HUES64 (cell line): ENCODE data around the gene PRXL2A.

ENCODE experiments used
- H3K27ac ChIP-seq: 2 replicates; pipeline ENCODE4 v1.7.0; 2013; ENCODE audit warnings: low read depth, low read length, inconsistent platforms
- H3K27me3 ChIP-seq: 2 replicates; pipeline ENCODE4 v1.6.1; 2013; ENCODE audit warnings: mild to moderate bottlenecking, low read length; ENCODE audit not compliant: insufficient read depth
- H3K36me3 ChIP-seq: 2 replicates; pipeline ENCODE4 v1.6.1; 2013; ENCODE audit warnings: mild to moderate bottlenecking, low read length; ENCODE audit not compliant: insufficient read depth
- H3K4me1 ChIP-seq: 2 replicates; pipeline ENCODE4 v1.6.1; 2013; ENCODE audit warnings: mild to moderate bottlenecking, low read length, moderate library complexity; ENCODE audit not compliant: insufficient read depth
- H3K4me3 ChIP-seq: 2 replicates; pipeline ENCODE4 v1.5.1; 2013; ENCODE audit warnings: mild to moderate bottlenecking, low read length, moderate library complexity
- H3K9ac ChIP-seq: 2 replicates; pipeline ENCODE4 v1.6.1; 2013; ENCODE audit warnings: mild to moderate bottlenecking, low read depth, low read length
- H3K9me3 ChIP-seq: 2 replicates; pipeline ENCODE4 v1.6.1; 2013; ENCODE audit warnings: low read depth, low read length; ENCODE audit not compliant: insufficient read depth
- WGBS: fragments of 150-250, 120-280 bp; methylation state at CpG from one replicate; pipeline ENCODE4 v1.1.7; 2013; ENCODE audit warnings: missing lambda C conversion rate; 5-methylcytosine and 5-hydroxymethylcytosine counted together

PRXL2A gene

GRCh38 chr10:80444646-80445319 is 36.4 kb downstream of the PRXL2A start:
- H3K9ac ChIP-seq = no peak overlapping the region
- no peaks in the 10 kb centered on the region for H3K4me1 ChIP-seq
- no peaks in the 10 kb centered on the region for H3K27me3 ChIP-seq
- no peak overlapping the region for H3K27ac ChIP-seq
- no peaks in the 10 kb centered on the region for H3K36me3 ChIP-seq
- H3K9me3 ChIP-seq = no peaks in the 10 kb centered on the region
- 33% methylated on average over 11 of the region's 11 CpGs for WGBS
- no peak overlapping the region for H3K4me3 ChIP-seq

- no peaks in the 10 kb centered on the region for H3K4me1 ChIP-seq
These were observed 39.3 kb downstream of the PRXL2A start for GRCh38 chr10:80447436-80448190.

GRCh38 chr10:80448209-80448942 is 40.0 kb downstream of the PRXL2A start:
- H3K4me3 ChIP-seq = no peak overlapping the region
- WGBS = 99% methylated on average over 4 of the region's 4 CpGs
- H3K9ac ChIP-seq = no peak overlapping the region
- H3K9me3 ChIP-seq = no peaks in the 10 kb centered on the region
- no peaks in the 10 kb centered on the region for H3K4me1 ChIP-seq
- no peaks in the 10 kb centered on the region; the same call in 1 of the 2 replicates for H3K27me3 ChIP-seq
- no peaks in the 10 kb centered on the region for H3K36me3 ChIP-seq
- no peak overlapping the region for H3K27ac ChIP-seq

More at GRCh38 chr10:80447436-80448190, 39.3 kb downstream of the PRXL2A start:
- H3K4me3 ChIP-seq = no peak overlapping the region
- H3K9me3 ChIP-seq = no peaks in the 10 kb centered on the region
- no peaks in the 10 kb centered on the region; the same call in 1 of the 2 replicates for H3K27me3 ChIP-seq
- no peaks in the 10 kb centered on the region for H3K36me3 ChIP-seq
- 80% methylated on average over 6 of the region's 7 CpGs for WGBS
- no peak overlapping the region for H3K27ac ChIP-seq
- H3K9ac ChIP-seq = no peak overlapping the region

GRCh38 chr10:80449520-80449919 is 41.2 kb downstream of the PRXL2A start:
- H3K4me1 ChIP-seq = no peaks in the 10 kb centered on the region
- H3K27me3 ChIP-seq = no peaks in the 10 kb centered on the region; the same call in none of the 2 replicates
- H3K9me3 ChIP-seq = no peaks in the 10 kb centered on the region
- no peaks in the 10 kb centered on the region for H3K36me3 ChIP-seq
- H3K9ac ChIP-seq = no peak overlapping the region
- WGBS = 94% methylated on average over 2 of the region's 2 CpGs
- H3K27ac ChIP-seq = no peak overlapping the region
- no peak overlapping the region for H3K4me3 ChIP-seq

- Histone ChIP-seq H3K27me3 (peaks cover 9% of the 10 kb centered on the region), H3K9ac (no peak overlapping the region), H3K36me3 (no peaks in the 10 kb centered on the region), H3K4me1 (peaks cover 8% of the 10 kb centered on the region; the same call in 1 of the 2 replicates), H3K27ac (no peak overlapping the region), H3K4me3 (no peak overlapping the region), H3K9me3 (no peaks in the 10 kb centered on the region)
- WGBS = 100% methylated on average over 1 of the region's 1 CpG
These were observed 42.8 kb downstream of the PRXL2A start for GRCh38 chr10:80451132-80451531.

GRCh38 chr10:80452069-80452468 is 43.7 kb downstream of the PRXL2A start:
- H3K4me1 ChIP-seq = peaks cover 8% of the 10 kb centered on the region; the same call in 1 of the 2 replicates

GRCh38 chr10:80452640-80453039 is 44.3 kb downstream of the PRXL2A start:
- no peaks in the 10 kb centered on the region for H3K9me3 ChIP-seq
- H3K9ac ChIP-seq = no peak overlapping the region
- peaks cover 8% of the 10 kb centered on the region; the same call in 1 of the 2 replicates for H3K4me1 ChIP-seq
- H3K27ac ChIP-seq = no peak overlapping the region
- H3K36me3 ChIP-seq = no peaks in the 10 kb centered on the region
- peaks cover 10% of the 10 kb centered on the region for H3K27me3 ChIP-seq
- WGBS = 90% methylated on average over 4 of the region's 4 CpGs
- H3K4me3 ChIP-seq = no peak overlapping the region

More at GRCh38 chr10:80452069-80452468, 43.7 kb downstream of the PRXL2A start:
- peaks cover 10% of the 10 kb centered on the region for H3K27me3 ChIP-seq
- no peak overlapping the region for H3K9ac ChIP-seq
- H3K27ac ChIP-seq = no peak overlapping the region
- no peaks in the 10 kb centered on the region for H3K9me3 ChIP-seq
- no peaks in the 10 kb centered on the region for H3K36me3 ChIP-seq
- H3K4me3 ChIP-seq = no peak overlapping the region

- Histone ChIP-seq H3K9me3 (no peaks in the 10 kb centered on the region), H3K4me3 (peak overlapping the region; percentile 62), H3K9ac (peak overlapping the region; percentile 75), H3K4me1 (peaks cover 8% of the 10 kb centered on the region), H3K36me3 (no peaks in the 10 kb centered on the region), H3K27ac (peak overlapping the region; percentile 25; the same call in 1 of the 2 replicates), H3K27me3 (peaks cover 10% of the 10 kb centered on the region)
- WGBS = 28% methylated on average over 23 of the region's 23 CpGs
These were observed 44.9 kb downstream of the PRXL2A start for GRCh38 chr10:80453056-80453841.

GRCh38 chr10:80453842-80454512 is 45.6 kb downstream of the PRXL2A start, which contains the start of gene TSPAN14:
Gene TSPAN14, plus strand, starts transcription at chr10:80454310. Its CDS starts 34,924 bp downstream, at chr10:80489234.
- Histone ChIP-seq H3K4me3 (peak within 1 kb of the TSS; percentile 88), H3K27me3 (peaks cover 10% of the 10 kb centered on the region), H3K36me3 (no peaks in the 10 kb centered on the region), H3K4me1 (peaks cover 15% of the 10 kb centered on the region), H3K9me3 (no peaks in the 10 kb centered on the region), H3K9ac (peak within 1 kb of the TSS; percentile 91), H3K27ac (peak within 1 kb of the TSS; percentile 89)
- under 1% methylated on average over 94 of the region's 97 CpGs for WGBS
